SK-N-MC (cell line): ENCODE data around the gene KRTAP12-4.

ENCODE experiments used
- EZH2 ChIP-seq: fragments of 200-600 bp; sonication (generic); IDR thresholded peaks from one replicate; pipeline ENCODE4 v1.6.1; 2017; ENCODE audit warnings: antibody characterized with exemption
- FOXP2 ChIP-seq: optimal IDR thresholded peaks from 2 replicates; pipeline ENCODE3; 2011; ENCODE audit warnings: mild to moderate bottlenecking, moderate library complexity; ENCODE audit not compliant: insufficient read depth; ENCODE audit errors: extremely low read length, control extremely low read depth
- POLR2AphosphoS5 ChIP-seq: IDR thresholded peaks from 2 replicates; pipeline ENCODE4 v1.6.1; 2012; ENCODE audit warnings: mild to moderate bottlenecking, low read depth, low read length, borderline replicate concordance

GRCh38 chr21:44694776-44695175 lies 40.3 kb upstream of the KRTAP12-4 start:
- TF ChIP-seq EZH2: no peak
- no peak for TF ChIP-seq POLR2AphosphoS5
- TF ChIP-seq FOXP2: no peak
